Activated T-cell treated with anti-CD3 and anti-CD28 coated beads for 1 hour (primary cell): Measurements from ENCODE around the gene ATXN1.

Experiments used
- DNase-seq: peaks from one replicate; pipeline ENCODE4 v3.0.0-alpha.2; 2020; ENCODE audit warnings: low read depth

The ATXN1 gene

DNA sequence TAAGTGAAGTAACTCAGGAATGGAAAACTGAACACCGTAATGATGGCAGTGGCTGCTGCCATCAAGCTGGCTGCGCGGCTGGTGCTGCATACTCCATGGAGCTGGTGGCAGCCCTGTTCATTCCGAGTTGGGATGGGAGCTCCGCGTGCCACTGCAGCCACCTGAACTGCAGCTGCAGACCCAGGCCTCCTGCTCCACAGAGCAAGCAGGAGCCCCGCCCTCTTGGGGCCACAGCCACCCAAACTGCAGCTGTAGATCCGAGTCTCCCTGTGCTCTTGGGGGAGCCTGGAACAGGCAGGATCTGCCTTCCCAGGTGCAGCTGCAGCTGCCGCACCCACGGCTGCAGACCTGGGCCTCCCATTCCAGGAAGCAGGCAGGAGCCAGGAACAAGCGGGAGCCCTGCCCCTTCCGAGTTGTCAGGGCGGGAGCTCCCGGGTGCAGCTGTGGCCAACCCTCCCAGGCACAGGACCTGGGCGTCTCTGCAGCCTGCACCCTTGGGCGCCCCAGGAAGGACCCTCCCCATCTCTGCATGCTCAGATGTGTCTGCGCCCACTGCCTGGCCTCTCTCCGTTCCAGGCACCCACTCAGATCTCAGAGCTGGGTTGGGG lies 402.6 kb downstream of the ATXN1 start:
- no peak for DNase-seq

DNA sequence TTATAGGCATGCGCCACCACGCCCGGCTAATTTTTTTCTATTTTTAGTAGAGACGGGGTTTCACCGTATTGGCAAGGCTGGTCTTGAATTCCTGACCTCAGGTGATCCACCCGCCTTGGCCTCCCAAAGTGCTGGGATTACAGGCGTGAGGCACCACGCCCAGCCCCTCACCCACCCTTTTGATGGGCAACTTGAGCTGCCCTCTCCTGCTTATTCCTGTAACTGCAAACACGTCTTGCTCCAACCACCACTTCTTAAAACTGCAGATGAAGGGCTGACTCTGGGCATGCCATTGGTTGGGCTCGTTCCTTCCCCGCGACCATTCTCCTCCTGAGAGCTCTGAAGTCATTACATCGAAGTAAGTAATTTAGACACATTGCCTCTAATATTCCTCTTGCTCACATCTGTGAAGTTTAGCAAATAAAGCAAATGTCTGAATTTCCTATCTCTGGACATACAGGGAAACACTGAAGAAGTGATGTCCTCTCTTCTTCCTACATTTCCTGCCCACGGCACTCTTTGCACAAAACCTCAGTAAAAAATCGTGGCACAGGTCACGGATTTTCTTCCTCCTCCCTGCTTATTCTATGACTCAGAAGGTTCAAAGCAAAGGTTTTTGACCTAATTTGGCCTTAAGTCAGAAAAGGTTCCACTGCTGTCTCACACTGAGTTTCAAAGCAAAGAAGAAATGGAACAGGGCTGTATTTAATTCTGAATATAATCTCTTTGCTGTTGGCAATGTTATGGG lies 405.4 kb downstream of the ATXN1 start:
- DNase-seq: no peak

DNA sequence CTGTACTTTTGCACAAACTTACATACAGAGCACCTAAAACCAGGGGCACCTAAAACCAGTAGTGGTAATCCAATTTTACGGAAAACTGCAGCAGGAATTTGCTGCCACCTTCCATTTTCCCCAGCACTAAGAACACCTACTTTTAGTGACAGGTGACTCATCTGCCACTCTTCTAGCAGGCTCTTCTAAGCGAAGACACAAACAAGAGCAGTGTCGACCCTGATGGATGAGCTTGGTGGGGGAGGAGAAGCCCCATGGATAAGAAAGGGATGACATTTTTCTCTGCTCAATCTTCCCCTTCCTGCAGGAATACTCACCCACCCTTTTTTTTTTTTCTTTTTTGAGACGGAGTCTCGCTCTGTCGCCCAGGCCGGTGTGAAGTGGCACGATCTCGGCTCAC lies 406.0 kb downstream of the ATXN1 start:
- DNase-seq: no peak

DNA sequence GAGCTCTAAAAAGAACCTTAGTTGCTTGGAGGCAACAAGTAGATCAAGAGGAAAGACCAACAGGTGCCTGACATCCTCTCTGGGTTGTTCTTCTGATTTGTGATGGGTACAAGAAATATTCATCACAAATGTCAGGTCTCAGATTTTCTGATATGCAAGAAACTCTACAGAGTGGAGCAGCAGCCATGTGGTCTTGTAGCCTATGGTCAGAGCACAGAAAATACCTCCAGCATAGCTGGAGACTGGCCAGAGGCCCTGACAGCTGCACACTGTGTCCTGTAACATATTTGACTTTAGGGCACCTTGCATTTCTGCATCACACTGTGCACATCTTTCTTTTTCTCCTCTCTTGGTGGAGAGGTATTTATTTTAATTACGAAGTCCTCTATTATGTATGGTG lies 406.6 kb downstream of the ATXN1 start:
- DNase-seq: no peak

DNA sequence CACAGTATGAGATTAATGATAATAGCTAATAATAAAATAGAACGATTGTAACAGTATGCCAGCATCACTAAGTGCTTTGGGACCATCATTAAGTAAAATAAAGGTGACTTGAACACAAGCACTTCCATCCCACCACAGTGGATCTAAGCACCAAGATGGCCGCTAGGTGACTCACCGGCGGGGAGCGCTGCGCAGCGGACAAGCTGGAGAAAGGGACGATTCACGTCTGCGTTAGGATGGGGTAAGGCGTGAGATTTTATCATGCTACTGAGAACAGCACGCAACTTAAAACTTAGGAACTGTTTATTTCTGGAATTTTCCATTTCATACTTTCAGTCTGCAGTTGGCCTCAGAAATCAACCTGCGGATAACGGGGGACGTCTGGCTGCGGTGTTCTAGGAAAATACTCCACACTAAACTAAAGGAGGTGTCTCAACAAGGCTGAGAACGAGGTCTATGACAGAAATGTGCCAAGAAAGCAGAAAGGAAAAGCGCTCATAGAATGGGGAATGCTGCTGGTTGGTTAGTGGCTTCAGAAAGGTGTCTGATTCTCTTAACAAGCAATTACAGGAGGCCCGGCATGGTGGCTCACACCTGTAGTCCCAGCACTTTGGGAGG lies 408.3 kb downstream of the ATXN1 start:
- no peak for DNase-seq

DNA sequence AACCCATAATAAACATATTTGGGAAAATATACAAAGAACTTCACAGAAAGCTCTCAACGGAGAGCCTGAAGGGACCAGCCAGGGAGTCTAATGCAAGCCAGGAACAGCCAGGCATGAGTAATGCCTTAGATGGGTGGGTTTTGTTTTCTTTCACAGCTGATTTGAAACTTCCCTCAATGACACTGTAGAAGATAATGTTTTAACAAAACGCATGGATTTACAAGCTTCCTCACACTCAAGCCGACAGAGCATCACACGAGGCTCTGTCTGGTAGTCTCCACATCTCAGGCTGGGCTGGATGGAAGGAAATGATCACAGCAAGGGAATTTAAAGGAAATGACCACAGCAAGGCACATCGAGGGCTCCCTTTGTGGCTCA lies 409.0 kb downstream of the ATXN1 start:
- DNase-seq: no peak

DNA sequence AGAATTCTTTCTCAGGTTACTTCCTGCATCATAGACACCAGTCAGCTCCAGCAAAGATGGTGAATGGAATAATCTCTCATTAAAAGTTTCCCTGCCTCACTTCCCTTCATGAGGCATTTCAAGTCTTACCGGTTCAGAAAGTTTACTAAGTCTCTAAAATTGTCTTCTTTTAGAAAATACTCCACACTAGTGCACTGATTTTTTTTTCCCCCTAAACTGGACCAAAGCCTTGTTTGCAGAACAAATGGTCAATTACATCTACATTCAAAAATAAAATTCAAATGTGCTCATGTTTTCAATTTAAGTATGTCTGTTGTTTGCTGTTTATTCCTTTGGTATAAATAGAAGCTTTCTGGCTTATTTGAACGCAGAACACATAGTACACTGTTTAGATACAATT lies 411.7 kb downstream of the ATXN1 start:
- DNase-seq: no peak

DNA sequence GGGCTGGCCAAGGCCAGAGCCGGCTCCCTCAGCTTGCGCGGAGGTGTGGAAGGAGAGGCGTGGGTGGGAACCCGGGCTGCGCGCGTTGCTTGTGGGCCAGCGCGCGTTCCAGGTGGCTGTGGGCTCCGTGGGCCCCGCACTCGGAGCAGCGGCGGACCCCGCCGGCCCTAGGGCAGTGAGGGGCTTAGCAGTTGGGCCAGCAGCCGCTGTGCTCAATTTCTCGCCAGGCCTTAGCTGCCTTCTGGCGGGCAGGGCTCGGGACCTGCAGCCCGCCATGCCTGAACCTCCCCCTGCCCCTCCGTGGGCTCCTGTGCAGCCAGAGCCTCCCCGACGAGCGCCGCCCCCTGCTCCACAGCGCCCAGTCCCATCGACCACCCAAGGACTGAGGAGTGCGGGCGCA lies 414.4 kb downstream of the ATXN1 start:
- no peak for DNase-seq

DNA sequence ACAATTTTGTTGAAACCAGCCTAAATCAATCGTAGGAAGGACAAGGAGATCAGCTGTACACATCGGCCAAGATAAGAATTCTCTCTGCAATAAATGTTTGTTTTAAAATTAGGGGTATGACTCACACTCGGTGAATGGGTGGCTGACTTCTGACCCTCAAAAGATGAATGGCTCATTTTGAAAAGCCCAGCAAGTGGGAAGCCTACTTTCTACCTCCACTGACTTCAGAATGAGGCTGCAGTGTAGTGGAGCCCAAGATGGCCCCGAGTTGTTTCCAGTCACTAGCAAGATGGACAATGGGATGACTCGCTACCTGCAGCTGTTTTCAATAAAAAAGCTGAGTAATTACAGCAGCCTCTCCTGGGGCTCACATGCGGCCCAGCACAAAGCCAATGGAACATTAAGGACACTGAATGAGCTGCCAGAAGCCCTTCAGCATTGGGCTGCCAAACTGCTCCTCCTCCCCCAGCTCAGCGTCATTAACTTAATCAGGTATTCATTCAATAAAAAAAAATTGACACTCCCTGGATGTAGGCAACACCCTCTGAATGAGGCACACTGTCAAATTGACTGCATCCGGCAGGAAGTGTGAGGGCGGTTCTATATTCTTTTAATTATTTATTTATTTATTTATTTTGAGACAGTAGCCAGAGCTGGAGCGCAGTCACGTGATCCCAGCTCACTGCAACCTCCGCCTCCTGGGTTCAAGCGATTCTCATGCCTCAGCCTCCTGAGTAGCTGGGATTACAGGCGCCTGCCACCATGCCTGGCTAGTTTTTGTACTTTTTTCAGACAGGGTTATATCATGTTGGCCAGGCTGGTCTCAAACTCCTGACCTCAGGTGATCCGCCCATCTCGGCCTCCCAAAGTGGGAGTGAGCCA lies 415.6 kb downstream of the ATXN1 start:
- no peak for DNase-seq

DNA sequence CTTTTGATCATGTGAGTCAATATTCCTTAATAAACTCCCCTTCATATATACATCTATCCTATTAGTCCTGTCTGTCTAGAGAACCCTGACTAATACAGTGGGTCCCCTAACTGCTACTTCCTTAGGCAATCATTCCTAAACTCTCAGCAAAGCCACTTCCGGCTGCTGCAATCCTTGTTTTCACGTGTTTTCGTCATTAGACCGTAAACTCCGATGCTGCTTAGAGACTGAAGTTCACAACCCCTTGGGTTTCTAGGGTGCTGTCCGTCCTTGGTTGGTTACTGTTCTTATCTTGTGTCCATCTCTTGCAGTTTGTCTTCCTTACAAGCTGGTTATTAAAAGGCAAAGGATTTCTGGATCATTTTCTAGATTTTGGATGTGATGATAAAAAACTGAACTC lies 416.5 kb downstream of the ATXN1 start:
- DNase-seq: no peak

DNA sequence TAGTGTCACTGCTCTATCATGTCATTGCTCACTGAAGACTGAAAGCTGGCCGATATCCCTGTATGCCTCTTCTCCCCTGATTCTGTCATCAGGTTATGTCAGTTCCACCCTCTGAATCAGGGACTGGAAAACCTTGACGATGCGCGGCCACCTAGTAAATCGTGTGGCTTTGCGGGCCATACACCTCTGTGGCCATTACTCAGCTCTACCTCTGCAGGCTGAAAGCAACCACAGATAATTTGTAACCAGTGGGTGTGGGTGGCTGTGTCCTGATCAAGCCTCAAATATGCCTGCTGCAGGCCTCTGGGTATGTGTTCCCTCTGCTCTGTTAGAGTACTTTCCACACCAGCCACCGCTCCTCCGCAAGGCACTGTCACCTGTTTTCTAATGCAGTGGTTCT lies 417.7 kb downstream of the ATXN1 start:
- DNase-seq: no peak

DNA sequence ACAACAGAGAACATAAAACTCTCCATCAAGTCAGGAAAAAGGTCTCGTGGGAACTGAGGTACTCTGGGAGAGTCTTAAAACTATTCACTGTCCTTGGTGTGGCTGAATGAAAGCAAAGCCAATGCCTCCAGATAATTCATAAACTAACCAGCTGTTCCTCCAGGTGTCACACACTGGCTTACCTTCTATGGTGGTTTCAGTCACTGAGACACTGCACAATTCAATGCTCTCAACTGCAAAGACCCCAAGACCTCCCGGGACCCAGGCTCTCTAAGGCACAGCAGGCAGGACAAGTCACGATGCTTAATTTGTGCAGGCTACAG lies 422.0 kb downstream of the ATXN1 start:
- no peak for DNase-seq

DNA sequence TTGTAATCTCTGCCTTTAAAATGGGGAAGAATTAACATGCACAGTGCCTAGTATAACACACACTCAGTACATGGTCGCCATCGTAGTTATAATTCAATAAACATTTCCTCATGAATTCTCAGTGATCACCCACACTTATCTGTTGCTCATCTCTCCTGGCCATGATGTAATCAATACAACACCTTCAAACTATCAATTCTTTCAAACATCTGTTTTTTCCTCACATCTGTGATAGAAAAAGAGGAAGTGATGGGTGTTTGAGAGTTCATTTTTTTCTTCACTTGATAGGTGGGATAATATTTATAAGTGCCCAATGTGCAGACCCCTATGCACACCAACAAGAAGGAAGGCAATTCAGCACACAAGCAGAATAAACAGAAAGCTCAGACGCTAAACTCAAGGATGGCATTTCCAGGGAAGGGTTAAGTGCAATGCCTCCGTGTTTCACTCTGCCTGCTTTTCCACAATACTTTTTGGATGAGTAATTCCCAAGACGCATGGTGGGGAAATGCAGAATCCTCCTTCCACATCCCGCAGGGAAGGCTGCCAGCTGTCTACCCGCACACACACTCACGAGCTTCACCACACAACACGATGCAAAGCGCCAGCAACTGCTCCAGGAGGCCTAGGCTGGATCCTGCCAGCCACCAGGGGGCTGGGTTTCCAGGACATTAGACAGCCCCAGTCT lies 422.5 kb downstream of the ATXN1 start:
- no peak for DNase-seq

DNA sequence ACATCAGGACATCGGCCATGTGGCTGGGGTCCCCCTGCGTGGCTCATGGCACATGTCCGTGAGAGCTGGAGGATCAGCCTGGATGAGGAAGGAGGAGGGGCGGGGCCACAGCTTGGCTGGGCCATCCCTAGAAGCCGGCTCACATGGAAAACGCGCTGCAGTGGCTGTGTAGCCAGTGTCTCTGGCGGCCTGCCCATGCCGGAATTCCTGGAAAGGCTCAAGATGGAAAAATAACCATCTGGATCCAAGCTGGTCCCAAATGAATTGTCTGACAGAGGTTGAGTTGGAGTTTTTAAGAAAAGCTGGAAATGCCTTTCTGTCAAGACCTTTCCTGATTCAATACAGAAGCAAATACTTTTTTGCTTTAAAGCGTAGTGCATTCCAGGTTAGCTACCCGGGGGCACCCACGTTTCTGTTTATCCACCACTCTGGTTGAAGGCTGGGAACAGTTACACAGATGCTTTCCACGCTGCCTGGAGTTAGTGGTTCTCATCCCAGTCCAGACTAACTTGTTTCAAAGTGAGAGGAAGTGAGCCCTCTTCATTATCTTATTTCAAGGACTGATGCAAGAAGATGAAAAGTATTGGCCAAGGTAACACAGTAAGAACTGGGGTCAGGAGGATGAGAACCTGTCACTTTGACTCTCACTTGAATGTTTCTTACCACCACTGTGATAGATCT lies 423.8 kb downstream of the ATXN1 start:
- no peak for DNase-seq

DNA sequence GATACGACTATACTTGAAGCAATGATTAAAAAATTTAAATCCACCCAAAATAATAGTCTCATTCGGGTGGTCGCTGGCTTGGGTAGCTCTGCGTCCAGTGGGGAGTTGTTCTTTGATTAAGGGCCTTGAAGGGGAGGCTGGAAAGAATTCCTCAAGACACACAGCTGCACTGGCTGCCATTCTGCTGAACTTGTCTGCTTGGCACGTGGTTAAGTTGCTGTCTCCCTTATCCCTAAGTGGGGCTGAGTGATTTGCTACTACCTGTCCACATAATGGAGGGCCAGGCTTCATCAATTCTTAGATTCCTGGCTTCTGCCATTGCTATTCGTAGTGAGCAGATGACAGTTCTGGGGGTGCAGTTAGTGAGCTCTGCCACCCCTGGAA lies 424.4 kb downstream of the ATXN1 start:
- no peak for DNase-seq

DNA sequence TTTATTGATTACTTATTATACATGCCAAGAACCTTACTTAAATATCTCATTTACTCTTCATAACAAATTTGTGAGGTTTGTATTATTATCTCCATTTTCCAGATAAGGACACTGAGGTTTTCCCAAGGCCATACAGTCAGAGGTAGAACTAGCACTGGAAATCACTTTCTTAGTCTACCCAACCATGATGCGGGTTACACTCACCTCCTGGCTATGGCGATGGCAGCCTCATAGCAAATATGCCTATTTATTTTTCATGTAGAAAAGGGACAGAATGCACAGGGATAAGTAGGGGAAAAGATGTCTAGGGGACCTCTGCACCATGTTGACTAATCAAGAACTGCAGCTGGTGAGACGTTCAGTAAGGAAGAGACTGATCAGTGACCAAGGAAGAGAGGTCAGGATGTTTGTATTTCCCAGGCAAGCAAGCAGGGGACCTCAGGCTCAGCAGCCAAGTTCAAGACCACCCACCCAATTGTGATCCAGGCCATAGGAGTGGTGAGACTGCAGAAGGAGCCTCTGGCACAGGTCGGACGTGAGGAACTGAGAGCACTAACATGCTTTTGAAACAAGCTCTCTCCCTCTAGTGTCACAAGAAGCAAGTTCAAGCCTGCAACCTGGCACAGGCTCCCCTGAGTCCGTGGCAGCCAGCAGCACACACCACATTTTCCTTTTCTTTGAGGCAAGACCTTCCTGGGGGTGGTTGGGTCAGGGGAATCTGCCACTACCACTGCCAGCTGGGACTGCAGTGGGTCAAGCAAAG lies 425.0 kb downstream of the ATXN1 start:
- no peak for DNase-seq

DNA sequence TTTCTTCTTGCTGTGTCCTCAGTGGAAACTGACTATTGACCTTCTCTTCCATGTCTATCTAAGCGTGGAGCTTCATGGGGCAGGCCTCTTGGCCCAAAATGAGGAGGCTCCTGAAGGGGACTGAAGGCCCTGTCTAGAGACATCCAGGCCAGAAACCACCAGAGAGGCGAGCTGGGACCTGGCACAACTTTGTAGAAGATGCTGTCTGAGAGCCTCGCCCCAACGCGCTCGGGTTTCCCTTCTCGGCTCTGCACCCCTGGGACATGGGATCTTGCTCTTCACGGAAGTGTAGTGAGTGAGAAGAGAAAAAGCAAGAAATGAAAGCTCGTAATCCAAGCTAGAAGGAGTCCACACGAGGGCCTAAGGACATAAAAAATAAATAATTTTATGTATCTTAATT lies 426.1 kb downstream of the ATXN1 start:
- no peak for DNase-seq

DNA sequence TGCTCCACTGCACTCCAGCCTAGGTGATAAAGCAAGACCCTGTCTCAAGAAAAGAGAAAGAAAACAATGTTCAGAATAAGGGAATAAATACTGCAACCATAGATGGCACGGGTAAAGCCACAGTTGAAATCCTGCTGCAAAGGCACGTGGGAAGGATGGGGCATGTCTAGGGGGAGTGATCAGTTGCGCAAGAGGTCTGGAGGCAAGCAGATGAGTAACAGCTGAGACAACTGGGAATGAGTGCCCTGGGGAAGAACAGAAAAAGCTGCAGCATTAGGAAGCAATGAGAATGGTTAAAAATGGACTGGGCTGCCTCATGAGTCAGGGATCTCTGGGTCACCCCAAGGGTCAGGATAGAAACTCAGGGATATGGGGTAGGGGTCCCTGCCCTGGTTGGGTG lies 426.6 kb downstream of the ATXN1 start:
- no peak for DNase-seq

DNA sequence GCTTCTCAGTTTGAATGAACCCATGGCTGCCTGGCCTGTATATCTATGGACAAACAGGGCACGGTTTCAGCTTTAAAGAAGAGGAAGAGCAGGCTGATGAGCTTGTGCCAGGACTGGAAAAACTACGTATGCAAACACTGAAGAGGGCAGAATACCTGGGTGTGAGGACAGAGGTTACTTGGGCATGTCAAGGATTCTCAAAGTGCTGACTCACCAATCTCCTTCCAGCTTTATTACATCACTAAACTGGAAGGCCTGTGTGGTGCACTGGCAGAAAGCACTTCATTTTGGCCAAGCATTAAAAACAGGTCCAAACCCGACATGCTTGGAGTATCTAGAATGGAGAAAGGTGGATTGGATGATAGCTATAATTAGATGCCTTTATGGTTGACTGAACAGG lies 427.7 kb downstream of the ATXN1 start:
- no peak for DNase-seq

DNA sequence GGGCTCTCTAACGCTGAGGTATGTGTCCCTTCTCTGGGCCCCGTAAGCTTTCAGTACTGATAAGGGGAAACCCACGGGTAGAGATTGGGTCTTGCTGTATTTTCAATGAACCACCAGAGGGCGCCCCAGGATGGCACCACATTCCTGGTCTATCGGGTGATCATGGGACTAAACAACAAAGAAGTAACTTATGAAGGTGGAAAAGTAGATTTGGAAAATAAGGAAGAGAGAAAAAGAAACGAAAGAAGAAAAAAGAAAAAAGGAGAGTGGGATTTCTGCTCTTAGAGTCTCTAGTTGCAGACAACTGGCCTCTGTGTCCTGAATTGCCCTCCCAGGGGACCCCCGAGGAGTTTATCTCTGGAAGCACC lies 429.1 kb downstream of the ATXN1 start:
- DNase-seq: peak; percentile 77
